Activated naive CD4-positive, alpha-beta T cell treated with anti-CD3 and anti-CD28 coated beads, Interleukin-2, amount 50 U/mL, for 16 hours (primary cell): ENCODE results near the gene AP4B1.

Experiments
- DNase-seq: peaks from one replicate; pipeline ENCODE4 v3.0.0-alpha.2; 2020

AP4B1 gene

DNA sequence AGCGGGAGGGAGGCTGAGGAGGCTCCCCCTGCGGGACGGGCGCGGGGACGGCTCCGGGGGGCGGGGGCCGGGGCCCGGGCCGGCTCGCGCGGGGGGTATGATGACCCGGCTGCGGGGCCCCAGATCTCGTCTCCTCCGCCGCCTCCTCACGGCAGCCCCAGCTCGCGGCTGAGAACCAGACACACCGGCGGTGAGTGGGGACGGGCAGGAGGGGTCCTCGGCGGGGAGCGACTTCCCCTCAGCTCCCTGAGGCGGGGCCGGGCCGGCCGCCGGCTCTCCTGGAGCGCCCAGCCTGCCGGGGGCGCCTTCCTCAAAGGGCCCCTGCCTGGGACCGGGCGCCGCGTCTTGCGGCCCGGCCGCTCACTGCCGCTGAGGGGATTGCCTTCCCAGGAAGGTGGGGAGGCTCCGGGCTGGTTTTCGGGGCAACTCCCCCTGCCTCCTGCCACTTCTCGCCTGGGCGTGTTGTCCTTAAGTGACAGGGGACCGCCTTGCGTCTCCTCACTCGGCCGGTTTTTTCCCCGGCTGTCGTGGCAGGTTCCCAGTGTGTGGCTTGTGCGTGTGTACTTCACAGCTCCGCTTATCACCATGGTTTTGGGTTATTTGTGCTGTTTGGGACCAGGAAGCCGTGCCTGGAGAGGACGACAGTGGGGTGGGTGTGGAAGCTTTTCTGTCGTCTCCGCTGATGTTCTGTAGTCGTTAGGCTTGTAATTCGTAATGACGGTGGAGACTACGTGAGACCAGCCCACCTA, 25.3 kb upstream of the AP4B1 start:
- peak; percentile 61 for DNase-seq

DNA sequence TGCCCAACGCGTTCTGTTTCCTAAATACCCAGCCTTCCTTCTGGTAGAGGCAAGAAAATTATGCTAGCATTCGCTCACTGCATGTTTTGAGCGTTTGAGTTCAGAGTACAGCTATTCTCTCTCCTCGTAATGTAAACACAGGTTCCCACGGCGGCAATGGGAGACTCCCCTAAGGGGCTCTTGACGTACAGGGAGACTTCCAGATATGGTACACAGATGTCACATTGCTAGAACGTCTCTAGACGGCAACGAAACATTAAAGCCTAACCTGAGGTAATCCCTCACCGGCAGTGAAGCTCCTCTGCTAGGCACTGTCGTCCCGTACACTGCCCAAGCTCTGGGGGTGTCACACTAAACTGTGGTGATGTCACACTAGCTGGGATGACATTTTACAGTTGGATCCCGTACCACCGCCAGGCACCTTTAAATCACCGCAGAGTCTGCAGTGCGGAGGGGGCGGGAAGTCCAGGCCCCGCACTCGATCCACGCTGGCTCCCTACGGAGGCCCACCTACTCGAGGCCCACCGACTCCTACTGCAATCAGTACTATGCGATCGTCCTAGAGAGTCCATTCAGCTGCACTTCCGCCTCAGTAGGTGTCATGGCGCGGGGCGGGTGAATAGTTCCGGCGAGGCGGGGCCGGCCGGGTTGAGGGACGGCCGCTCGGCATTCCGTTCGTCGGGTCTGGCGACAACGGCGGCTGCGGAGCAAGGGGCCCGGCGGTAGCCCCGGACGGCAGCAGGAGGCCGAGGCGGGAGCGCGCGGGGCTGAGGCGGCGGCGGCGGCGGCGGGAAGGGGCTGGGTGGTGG, 24.5 kb upstream of the AP4B1 start, which contains the start of gene HIPK1:
TSS of gene HIPK1 (plus strand) at position 384 of the 809 bp plus-strand sequence.
- peak; percentile 95 for DNase-seq

DNA sequence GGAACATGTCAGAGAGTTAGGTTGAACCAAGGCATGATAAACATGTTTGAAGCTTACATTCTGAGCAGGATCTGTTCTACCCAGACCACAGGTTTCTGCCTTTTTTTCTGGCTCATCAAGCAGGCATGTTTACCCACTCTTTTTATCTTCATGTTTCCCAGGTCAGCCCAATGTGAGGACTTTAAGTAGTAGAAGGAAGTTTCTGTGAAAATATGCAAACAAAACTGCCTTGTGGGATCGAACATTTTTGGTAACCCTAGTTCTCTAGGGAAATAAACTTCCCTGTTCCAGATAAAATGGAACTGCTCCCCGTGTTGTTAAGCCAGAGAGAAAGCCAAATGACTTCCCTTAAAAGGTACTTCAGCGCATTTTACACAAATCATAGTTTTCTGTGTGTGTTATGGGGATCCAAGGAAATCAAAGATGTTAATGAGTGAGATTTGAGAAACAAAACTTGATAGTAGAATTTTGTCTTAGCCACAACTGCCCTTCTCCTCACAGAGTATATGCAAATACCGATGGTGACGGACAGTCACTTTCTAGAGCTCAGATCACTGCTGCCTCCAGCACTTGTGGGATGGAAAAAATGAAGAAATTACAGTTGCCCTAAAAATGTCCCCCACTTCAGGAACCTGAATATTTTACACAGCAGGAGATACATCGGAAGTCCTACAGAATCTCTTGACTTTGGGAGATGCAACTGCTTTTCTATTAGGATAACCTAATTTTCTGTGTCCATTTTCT, 23.8 kb upstream of the AP4B1 start:
- no peak for DNase-seq

DNA sequence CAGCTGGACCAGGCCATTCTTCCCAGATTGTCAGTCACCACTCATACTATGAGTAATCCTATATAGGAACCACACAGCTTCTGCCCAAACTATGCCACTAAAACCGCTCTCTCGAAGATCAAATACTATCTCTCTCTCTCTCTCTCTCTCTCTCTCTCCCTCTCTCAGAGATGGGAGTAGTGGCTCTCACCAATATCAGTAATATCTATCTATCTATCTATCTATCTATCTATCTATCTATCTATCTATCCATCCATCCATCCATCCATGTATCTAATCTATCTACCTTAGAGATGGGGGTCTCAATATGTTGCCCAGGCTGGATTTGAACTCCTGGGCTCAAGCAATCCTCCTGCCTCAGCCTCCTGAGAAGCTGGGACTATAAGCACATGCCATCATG, 19.9 kb upstream of the AP4B1 start:
- no peak for DNase-seq

DNA sequence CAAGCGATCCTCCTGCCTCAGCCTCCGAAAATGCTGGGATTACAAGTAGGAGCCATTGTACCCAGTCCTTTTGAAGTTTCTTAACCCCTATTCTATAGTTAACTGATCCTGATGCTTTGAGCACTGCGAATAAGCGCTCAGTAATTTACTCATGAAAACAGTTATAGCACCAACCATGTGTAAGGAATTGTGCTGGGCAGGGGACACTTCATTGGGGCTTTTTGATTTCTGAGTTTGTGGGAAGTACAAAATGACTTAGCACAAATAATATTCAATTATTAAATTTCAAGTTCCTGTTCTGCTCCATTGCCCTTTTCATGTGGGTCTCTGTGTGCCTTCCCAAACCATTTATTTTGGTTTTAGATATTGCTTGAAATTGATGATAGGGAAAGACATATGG, 18.4 kb upstream of the AP4B1 start:
- DNase-seq, result no peak

DNA sequence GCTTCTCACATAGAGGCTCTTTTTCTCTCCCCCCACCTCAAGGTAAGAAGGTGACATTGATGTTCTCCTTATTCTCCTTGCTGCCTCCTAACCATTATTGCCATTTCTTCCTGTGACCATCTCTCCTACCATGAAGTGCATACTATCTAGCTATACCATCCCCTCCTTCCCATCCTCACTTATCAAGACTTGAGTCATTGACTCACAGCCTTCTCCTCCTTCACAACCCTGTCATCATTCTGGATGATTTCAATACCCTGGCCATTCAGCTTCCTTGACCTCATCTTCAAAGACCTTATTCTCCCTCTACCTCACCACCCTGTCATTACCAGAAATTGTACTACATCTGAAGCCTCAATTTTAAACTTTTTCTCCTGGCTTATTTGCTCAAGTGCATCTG, 13.6 kb upstream of the AP4B1 start:
- DNase-seq, result no peak

DNA sequence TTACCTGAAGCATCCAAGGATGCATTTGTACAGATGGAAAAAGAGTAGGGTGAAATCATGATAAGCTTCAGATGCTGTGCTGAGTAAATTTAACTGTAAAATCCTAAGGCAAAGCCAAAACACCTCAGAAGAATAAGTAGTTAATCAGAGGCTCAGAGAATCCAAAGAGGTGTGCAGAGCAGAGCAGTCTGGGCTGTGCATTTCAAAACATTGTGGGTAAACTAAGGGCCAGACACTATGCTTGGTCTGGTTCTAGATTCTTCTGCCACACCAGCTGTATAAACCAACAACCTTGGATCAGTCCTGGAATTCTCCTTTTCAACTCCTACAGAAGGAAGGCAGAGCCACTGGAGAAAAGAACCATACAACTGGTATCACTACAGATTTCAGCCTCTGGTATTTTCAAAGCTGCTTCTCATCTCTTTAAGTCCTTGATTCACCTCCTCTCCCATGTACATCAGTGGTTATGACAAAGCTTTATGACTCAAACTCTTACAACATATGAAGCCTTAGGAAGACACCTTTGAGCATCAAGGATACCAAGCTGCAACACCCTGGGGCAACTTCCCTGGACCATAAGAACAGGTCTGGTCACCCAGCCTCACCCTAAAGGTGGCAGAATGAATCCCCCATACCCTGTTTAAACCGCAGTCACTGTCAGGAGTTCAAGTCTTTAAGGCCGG, 12.9 kb upstream of the AP4B1 start:
- no peak for DNase-seq

DNA sequence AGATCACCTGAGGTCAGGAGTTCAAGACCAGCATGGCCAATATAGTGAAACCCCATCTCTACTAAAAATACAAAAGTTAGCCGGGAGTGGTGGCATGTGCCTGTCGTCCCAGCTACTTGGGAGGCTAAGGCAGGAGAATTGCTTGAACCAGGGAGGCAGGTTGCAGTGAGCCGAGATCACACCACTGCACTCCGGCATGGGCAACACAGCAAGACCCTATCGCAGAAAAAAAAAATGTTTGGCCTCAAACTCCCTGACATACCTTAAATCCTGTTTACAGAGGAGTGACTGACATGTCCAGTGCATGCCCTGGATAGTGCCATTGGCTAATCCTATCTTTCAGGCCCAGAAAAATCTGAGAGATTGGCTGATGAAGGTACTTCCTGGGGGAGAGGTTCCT, 12.4 kb upstream of the AP4B1 start:
- DNase-seq, result no peak

DNA sequence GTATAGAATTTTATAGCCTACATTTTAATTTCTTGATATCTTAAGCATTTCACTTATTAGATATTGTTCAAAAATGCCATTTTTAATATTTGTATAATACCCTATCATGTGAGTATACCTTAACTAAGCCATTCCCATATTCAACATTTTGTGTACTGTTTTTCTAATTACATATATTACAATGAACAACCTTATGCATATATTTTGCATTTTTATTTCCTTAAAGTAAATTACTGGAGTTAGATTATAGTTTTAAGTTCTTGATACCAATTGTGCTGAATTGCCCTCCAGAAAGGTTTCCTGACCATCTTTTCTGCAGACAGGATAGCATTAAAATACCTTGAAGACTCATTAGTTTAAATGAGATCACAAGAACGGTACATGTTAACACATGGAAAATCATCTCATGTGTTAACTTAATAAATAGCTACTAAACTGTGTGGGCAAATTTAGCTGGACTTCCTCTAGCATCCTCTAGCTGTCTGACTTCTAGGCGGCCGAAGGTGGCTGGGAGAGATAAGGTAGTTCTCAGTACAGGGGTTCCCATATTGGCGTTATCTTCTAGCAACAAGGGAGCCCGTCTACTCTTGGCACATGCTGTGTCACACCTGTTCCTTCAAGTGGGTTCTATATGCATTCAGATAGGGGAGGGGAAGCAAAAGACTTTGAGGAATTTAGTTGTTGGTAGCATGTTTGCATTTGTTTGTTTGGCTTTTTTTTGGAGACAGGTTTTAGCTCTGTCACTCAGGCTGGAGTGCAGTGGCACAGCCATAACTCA, 9.5 kb upstream of the AP4B1 start:
- no peak for DNase-seq

DNA sequence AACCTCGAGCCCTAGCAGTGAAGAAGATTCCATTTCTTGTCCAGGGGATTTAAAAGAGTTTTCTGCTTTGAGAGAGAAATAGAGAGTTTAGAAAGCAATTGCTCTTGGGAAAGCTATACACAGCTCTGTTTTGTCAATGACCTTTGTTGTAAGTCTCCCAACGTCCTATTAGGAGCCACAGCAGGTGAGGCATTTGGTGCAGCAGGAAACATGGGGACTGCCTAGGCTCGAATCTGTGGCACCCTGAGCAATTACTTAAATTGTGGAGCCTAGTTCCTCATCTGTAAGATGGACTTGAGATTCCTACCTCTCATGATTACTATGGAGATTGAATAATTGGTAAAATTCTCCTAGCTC, 8.7 kb upstream of the AP4B1 start:
- DNase-seq, result no peak

DNA sequence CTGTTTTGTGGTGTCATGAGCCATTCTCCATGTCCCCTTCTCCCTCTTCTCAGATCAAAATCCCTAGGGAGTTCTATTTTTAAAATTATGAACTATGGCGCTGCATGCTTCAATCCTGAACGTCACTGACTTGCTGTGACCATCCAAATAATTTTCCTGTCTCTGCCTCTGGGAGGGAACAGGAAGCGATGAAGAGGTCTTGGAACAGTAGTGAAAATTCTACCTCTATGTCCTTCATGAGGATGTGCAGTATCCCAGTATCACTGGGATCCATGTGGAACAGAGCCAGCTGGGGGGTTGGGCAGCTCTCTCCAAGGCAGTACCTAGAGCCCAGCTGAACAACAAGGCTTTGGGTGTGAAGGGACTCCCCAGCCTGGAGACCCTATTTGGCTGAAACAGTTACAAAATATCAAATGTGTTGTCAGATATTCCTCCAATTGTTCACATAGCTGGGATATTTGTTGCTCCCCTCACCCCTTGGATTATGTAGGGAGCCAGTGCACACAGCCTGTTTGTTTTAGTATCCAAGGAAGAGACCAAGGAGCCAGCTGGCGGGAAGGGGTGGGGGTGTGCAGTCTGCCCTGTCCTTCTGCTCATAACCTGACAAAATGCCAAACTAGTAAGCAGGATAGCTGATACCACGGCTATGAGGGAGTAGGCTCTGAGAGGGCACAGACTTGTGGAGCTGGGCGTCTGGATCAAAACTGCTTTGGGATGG, 8.2 kb upstream of the AP4B1 start:
- DNase-seq, result no peak

DNA sequence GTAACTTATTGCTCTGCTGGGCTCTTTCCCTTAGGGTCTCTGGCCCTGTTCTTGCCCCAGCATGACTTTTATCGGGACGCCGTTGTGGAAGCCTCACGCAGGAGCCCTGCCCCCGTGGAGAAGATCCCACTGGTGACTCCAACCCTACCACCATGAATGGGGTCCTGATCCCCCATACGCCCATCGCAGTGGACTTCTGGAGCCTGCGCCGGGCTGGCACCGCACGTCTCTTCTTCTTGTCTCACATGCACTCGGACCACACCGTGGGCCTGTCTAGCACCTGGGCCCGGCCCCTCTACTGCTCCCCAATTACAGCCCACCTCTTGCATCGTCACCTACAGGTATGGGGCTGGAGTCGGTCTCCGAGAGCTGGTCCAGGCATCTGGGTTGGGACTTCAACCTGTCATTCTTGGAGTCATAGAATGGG, 849 bp upstream of the AP4B1 start:
- DNase-seq, result peak; percentile 27

DNA sequence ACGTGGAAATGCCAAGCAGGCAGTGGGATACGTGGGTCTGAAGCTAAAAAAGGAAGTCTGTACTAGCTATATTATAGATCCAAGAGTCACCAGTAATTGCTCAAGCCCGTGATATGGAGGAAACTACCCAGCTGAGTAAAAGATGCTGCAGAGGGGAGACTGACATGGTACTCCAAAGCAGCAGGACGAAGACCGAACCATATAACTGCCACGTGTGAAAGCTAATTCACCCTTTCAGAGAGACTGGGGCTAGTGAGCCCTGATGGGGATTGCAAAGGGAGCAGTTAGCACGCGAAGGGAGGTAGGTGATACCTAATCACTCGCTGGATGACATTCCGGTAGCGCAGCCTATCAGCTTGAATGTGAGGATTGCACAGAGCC, 316 bp downstream of the AP4B1 start:
- peak; percentile 67 for DNase-seq

DNA sequence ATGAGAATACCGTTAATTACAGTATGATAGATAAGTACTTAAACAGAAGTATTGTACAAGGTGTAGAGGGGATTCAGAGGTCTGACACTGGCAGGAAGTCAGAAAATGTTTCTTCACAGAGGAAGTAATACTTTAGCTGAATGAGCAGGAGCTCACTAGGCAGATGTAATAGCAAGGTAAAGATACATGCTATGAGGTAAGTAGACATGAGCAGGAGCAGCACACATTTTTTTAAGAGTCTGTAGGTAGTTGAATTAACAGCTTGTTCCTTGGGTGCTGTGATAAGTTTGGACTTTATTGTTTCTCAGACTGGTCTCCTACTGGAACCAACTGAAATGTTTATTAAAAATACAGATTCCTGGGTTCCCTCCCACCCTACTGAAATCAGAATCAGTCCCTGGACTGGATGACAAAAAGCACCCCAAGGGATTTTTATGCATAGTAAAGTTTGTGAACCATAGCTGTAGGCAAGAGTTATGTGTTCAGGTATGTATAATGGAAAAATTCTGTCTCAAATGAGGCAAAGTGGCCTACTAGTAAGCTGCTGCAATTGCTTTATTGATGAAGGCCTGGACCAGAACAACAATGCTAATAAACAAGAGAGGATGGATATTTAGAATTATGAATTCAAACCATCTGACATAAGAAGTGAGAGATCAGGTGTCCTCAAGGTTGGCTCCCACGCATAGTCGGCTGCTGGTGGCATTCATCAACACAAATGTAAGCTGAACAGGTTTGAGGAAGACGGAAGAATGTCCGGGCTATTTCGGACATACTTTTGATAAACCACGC, 902 bp downstream of the AP4B1 start:
- peak; percentile 22 for DNase-seq

DNA sequence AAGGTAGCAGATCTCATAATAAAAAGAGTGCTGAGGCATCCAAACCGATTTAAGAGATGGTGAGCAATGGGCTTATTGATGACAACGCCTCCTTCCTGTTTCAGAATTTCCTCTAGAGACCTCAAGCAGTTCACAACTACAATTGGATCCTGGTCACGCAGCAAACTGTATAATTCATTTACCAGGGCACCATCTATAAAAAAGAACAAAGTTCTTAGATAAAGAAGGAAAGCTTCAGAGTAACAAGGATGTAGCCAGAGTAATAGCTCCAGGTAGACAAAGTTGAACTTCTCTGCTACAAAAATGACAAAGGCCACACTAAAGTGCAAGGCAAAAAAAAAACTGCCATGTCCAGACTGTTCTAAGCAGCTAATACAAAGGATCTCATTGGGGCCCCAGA, 3.4 kb downstream of the AP4B1 start:
- DNase-seq, result no peak

DNA sequence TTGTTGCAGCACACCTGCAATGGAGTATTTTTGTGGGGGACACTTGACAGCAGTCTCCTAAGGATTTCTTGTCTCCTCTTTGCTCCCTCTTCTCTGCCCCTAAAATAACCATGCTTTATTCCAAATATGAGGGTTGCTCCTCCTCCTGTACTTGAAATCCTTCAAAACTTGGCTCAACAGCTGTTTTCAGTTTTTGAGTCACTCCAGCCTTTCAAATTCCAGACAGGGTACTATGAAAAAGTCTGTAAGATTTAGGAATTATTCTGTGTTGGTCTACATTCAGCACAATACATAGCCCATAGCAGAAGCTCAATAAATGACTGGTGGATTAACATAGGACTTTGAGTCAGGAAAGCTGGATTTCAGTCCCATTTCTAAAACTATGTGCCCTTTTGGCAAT, 5.5 kb downstream of the AP4B1 start:
- DNase-seq, result no peak

DNA sequence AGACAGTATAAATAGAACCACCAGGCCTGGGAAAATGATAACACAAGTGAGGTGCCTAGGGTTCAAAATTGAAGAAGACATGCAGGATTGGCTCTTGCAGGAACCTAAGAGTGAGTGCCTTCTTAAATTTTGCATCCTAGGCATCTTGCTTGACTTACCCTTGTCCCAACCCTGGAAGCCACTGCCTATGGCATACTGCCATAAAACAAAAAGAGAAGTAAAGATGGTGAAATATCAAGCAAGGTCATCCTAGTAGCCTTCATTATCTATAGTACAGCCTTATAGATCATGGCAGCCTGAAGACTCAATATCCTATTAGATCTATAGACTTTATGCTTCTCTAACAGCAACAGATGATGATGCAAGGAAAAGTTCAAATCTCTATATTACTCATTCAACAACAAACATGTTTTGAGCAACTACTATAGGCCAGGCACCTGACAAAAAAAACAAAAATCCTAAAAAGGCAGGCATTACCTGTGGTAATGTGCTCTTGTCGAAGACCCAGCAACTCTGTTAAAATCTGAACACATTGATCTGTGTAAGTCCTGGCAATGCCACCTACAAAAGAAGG, 6.3 kb downstream of the AP4B1 start:
- no peak for DNase-seq

DNA sequence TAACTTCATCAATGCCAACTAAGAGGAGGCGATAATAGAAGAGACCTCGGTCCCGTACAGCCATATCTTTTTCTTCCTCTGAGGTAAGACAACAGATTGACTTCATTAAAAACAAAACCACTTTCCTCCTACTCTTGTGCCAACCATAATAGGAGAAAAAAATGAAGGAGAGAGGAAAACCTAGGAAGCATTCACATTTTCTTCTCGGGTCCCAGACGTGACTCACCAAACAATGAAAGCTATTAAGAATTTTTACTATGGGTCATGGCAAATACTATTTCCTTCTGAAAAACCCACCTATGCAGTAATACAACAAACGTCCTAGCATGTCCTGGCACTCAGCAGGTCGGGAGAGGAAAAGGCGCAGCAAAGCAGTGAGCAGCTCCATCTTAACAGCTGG, 8.6 kb downstream of the AP4B1 start:
- DNase-seq, result no peak

DNA sequence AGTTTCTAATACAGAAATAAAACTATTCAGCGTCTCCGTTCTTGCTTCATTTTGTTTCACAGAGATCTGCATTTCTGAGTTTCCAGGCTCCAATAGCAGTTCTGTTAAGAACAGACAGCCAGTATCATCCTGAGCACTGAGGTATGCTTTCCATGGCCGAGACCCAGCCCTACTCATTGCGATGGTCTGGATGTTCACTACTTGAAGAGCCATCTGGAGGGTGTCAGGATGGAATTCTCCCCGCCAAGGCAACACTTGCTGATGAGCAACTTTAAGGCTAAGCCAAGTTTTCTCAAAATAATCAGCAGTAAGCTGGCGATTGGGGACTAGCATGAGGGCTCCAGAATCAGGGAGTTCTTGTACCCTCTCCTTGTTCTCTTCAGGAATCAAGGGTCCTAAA, 9.5 kb downstream of the AP4B1 start:
- no peak for DNase-seq

DNA sequence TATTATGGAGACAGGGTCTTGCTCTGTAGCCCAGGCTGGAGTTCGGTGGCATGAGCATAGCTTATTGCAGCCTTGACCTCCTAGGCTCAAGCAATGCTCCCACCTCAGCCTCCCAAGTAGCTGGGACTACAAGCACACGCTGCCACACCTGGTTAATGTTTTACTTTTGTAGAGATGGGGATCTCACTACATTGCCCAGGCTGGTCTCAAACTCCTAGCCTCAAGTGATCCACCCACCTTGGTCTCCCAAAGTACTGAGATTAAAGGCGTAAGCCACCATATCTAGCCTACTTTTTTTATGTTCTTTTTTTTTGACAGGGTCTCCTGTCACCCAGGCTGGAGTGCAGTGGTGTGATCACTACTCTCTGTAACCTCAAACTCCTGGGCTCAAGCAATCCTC, 11.3 kb downstream of the AP4B1 start:
- no peak for DNase-seq
